SK-N-SH (cell line): ENCODE data around the gene MAN2A2.

ENCODE experiments used
- EP300 ChIP-seq, 2 experiments: IDR thresholded peaks; 2 replicates each; pipeline versions ENCODE4 v1.4.0 to v1.6.1; 2012; ENCODE audit warnings: borderline replicate concordance in 1 of 2, low read depth in 1 of 2, low read length in 1 of 2
- EZH2phosphoT487 ChIP-seq: fragments of 200-600 bp; sonication (generic); IDR thresholded peaks from 2 replicates; pipeline ENCODE4 v1.6.1; 2017; ENCODE audit warnings: low read depth, mixed run types, mild to moderate bottlenecking, antibody characterized with exemption, moderate library complexity, borderline replicate concordance
- FOXM1 ChIP-seq: IDR thresholded peaks from 2 replicates; pipeline ENCODE4 v1.4.0; 2012; ENCODE audit warnings: low read depth, mild to moderate bottlenecking
- POLR2AphosphoS5 ChIP-seq: IDR thresholded peaks from 2 replicates; pipeline ENCODE4 v1.6.1; 2012; ENCODE audit warnings: low read depth, low read length
- RAD21 ChIP-seq: IDR thresholded peaks from 2 replicates; pipeline ENCODE4 v1.6.1; 2012; ENCODE audit warnings: mild to moderate bottlenecking, low read length
- RCOR1 ChIP-seq: fragments of 150-350 bp; IDR thresholded peaks from 2 replicates; pipeline ENCODE4 v1.6.1; 2017; ENCODE audit warnings: antibody characterized with exemption, low read length
- SMC3 ChIP-seq: IDR thresholded peaks from 2 replicates; pipeline ENCODE4 v1.6.1; 2012; ENCODE audit warnings: low read depth, low read length, improper control_type of control experiment
- TAF1 ChIP-seq: IDR thresholded peaks from 2 replicates; pipeline ENCODE4 v1.6.1; 2012; ENCODE audit warnings: low read depth, mild to moderate bottlenecking, low read length, moderate library complexity, borderline replicate concordance
- YY1 ChIP-seq: IDR thresholded peaks from 2 replicates; pipeline ENCODE4 v1.4.0; 2012; ENCODE audit warnings: low read depth, mild to moderate bottlenecking
- TF ChIP-seq, protein P1 (sequence below): IDR thresholded peaks from 2 replicates; pipeline ENCODE4 v1.6.1; 2012; ENCODE audit warnings: mild to moderate bottlenecking, low read depth, low read length, moderate library complexity
- TF ChIP-seq, protein P2 (sequence below): fragments of 200-600 bp; sonication (generic); IDR thresholded peaks from 2 replicates; pipeline ENCODE4 v1.6.1; 2017; ENCODE audit warnings: antibody characterized with exemption, mild to moderate bottlenecking, moderate library complexity
- TF ChIP-seq, protein P3 (sequence below): IDR thresholded peaks from 2 replicates; pipeline ENCODE4 v1.4.0; 2012; ENCODE audit warnings: low read depth
- TF ChIP-seq, protein P4 (sequence below): IDR thresholded peaks from 2 replicates; pipeline ENCODE4; 2012

DNA sequence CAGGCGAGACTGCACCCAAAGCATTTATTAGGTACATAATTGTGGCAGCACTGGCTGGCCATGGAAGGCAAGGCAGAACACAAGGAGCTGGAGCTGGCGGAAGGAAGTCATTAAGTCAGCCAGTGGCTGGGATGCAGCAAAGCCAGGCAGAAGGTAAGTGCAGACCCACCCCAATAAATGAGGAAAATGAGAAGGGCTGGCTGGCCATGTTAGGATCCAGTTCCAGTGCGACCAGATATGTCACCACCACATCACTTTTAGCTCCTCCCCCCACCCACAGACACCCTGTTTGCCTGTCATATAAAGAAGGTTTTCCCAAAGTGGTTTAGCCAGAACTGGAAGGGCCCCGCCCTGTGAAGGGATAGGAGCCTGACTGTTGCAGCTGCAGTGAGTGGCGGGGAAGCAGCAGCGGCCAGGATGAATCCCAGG lies 34.8 kb upstream of the MAN2A2 start, which contains the start of gene FURIN:
- TF ChIP-seq, protein P1, sequence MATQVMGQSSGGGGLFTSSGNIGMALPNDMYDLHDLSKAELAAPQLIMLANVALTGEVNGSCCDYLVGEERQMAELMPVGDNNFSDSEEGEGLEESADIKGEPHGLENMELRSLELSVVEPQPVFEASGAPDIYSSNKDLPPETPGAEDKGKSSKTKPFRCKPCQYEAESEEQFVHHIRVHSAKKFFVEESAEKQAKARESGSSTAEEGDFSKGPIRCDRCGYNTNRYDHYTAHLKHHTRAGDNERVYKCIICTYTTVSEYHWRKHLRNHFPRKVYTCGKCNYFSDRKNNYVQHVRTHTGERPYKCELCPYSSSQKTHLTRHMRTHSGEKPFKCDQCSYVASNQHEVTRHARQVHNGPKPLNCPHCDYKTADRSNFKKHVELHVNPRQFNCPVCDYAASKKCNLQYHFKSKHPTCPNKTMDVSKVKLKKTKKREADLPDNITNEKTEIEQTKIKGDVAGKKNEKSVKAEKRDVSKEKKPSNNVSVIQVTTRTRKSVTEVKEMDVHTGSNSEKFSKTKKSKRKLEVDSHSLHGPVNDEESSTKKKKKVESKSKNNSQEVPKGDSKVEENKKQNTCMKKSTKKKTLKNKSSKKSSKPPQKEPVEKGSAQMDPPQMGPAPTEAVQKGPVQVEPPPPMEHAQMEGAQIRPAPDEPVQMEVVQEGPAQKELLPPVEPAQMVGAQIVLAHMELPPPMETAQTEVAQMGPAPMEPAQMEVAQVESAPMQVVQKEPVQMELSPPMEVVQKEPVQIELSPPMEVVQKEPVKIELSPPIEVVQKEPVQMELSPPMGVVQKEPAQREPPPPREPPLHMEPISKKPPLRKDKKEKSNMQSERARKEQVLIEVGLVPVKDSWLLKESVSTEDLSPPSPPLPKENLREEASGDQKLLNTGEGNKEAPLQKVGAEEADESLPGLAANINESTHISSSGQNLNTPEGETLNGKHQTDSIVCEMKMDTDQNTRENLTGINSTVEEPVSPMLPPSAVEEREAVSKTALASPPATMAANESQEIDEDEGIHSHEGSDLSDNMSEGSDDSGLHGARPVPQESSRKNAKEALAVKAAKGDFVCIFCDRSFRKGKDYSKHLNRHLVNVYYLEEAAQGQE, result no peak
- TF ChIP-seq, protein P2, sequence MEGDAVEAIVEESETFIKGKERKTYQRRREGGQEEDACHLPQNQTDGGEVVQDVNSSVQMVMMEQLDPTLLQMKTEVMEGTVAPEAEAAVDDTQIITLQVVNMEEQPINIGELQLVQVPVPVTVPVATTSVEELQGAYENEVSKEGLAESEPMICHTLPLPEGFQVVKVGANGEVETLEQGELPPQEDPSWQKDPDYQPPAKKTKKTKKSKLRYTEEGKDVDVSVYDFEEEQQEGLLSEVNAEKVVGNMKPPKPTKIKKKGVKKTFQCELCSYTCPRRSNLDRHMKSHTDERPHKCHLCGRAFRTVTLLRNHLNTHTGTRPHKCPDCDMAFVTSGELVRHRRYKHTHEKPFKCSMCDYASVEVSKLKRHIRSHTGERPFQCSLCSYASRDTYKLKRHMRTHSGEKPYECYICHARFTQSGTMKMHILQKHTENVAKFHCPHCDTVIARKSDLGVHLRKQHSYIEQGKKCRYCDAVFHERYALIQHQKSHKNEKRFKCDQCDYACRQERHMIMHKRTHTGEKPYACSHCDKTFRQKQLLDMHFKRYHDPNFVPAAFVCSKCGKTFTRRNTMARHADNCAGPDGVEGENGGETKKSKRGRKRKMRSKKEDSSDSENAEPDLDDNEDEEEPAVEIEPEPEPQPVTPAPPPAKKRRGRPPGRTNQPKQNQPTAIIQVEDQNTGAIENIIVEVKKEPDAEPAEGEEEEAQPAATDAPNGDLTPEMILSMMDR, result no peak
- TF ChIP-seq RAD21, result no peak
- no peak for TF ChIP-seq SMC3
- no peak for TF ChIP-seq YY1
- no peak for TF ChIP-seq POLR2AphosphoS5
- TF ChIP-seq, protein P3, sequence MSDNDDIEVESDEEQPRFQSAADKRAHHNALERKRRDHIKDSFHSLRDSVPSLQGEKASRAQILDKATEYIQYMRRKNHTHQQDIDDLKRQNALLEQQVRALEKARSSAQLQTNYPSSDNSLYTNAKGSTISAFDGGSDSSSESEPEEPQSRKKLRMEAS, result no peak
- no peak for TF ChIP-seq RCOR1
- TF ChIP-seq EZH2phosphoT487, result no peak
- no peak for TF ChIP-seq TAF1
- TF ChIP-seq, protein P4, sequence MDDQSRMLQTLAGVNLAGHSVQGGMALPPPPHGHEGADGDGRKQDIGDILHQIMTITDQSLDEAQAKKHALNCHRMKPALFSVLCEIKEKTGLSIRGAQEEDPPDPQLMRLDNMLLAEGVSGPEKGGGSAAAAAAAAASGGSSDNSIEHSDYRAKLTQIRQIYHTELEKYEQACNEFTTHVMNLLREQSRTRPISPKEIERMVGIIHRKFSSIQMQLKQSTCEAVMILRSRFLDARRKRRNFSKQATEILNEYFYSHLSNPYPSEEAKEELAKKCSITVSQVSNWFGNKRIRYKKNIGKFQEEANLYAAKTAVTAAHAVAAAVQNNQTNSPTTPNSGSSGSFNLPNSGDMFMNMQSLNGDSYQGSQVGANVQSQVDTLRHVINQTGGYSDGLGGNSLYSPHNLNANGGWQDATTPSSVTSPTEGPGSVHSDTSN, result no peak
- no peak for TF ChIP-seq EP300 (IDR thresholded peaks at IDR 0.05; ENCODE audit: borderline replicate concordance in 1 of 2, low read depth in 1 of 2, low read length in 1 of 2)
- no peak for TF ChIP-seq FOXM1
